Measurements from ENCODE around the gene ATP7B. TPM values are rescaled to one million over a fixed set of nuclear protein-coding genes. Genes with fewer than 3 reads are reported as not detected.
A peak's percentile ranks its signal among the peaks of the same experiment; 100 is the strongest.

ATP7B gene
- total RNA-seq, 1 donor from 2014 or later, result 37.7 TPM

DNA sequence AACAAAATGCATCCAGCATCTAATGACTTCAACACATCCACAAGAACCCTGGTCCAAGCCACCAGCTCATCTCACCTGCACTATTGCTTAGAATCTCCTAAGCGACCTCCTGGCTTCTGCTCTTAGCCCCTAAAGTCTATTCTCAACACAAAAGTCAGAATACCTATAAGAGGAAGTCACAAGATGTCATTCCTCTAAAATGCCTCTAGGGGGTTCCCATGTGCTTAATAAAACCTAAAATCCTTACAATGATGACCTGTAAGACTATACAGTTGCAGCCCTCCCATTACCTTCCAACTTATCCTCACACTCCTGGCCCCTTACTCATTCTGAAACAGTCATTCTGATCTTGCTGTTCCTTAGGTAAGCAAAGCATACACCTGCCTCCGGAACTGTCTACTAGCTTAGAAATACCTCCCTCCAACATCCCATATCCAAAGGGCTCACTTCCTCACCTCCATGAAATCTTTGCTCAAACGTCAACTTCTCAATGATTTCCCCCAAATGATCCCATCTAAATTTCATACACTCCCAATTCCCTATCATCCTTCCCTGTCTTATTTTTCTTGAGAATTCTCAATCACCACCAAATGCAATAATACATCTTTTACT lies 10.0 kb downstream of the ATP7B start:
- no peak for DNase-seq (ENCODE audit: low spot score in 2 of 2)
- Histone ChIP-seq H3K9me3 (no peaks in the 10 kb centered on the region), H3K4me1 (peaks cover 0 to 7% of the 10 kb centered on the region in 2 donors), H3K27ac (no peak overlapping the region), H3K36me3 (no peaks in the 10 kb centered on the region), H3K4me3 (no peak overlapping the region), H3K27me3 (no peaks in the 10 kb centered on the region)
- intact Hi-C loops (cut with DNase I), result no loop called here
- TF ChIP-seq, protein P1, sequence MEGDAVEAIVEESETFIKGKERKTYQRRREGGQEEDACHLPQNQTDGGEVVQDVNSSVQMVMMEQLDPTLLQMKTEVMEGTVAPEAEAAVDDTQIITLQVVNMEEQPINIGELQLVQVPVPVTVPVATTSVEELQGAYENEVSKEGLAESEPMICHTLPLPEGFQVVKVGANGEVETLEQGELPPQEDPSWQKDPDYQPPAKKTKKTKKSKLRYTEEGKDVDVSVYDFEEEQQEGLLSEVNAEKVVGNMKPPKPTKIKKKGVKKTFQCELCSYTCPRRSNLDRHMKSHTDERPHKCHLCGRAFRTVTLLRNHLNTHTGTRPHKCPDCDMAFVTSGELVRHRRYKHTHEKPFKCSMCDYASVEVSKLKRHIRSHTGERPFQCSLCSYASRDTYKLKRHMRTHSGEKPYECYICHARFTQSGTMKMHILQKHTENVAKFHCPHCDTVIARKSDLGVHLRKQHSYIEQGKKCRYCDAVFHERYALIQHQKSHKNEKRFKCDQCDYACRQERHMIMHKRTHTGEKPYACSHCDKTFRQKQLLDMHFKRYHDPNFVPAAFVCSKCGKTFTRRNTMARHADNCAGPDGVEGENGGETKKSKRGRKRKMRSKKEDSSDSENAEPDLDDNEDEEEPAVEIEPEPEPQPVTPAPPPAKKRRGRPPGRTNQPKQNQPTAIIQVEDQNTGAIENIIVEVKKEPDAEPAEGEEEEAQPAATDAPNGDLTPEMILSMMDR (IDR thresholded peaks at IDR 0.05), result peak; percentile 36 to 67 (median 66)

DNA sequence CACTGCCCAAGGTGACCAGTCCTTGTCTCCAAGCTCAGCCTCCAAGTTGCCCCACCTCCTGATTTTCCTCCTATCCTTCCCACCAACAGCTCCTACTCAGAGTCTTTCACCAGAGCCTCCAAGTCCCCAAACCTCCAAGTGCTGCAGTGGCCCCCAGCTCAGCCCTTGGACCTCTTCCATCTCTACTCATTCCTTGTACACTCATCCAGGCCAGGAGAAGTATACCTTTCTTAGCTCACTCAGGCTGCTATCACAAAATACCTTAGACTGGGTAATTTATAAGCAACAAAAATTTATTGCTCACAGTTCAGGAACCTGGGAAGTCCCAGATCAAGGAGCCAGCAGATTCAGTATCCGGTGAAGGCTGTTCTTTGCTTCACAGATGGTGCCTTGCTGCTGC lies 11.3 kb downstream of the ATP7B start:
- TF ChIP-seq, protein P1 (IDR thresholded peaks at IDR 0.05), result no peak
- Histone ChIP-seq H3K9me3 (no peaks in the 10 kb centered on the region), H3K27me3 (no peaks in the 10 kb centered on the region), H3K4me3 (peak overlapping the region in 1 of 2 donors; percentile 24), H3K27ac (no peak overlapping the region), H3K4me1 (peaks cover 3 to 19% of the 10 kb centered on the region in 2 donors), H3K36me3 (no peaks in the 10 kb centered on the region)
- intact Hi-C loops (cut with DNase I), result no loop called here
- DNase-seq (ENCODE audit: low spot score in 2 of 2), result no peak

DNA sequence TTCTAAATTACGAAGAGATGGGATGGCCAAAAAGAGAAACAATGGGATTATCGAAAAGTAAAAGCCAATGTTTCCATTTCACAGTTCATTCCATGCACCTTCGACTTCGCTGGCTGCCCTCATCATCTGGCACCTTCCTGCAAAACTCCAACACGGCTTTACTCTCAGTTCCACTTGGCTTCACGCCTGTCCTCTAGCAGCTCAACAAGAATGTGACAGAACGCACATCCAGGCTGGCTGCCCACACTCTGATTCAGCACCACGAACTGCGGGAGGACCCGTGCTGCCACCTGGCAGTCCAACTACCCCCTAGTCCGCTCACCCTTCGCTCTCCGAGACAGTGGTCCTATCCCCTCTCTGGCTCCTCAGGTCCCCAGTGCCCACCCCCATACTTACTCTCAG lies 11.7 kb downstream of the ATP7B start:
- H3K4me1 ChIP-seq, result peaks cover 3 to 19% of the 10 kb centered on the region in 2 donors
- no peaks in the 10 kb centered on the region for H3K9me3 ChIP-seq
- H3K27me3 ChIP-seq, result no peaks in the 10 kb centered on the region
- TF ChIP-seq, protein P1 (IDR thresholded peaks at IDR 0.05), result no peak
- H3K36me3 ChIP-seq, result no peaks in the 10 kb centered on the region
- H3K27ac ChIP-seq, result no peak overlapping the region
- intact Hi-C loops (cut with DNase I), result no loop called here
- no peak for DNase-seq (ENCODE audit: low spot score in 2 of 2)
- H3K4me3 ChIP-seq, result peak overlapping the region in 1 of 2 donors; percentile 24

DNA sequence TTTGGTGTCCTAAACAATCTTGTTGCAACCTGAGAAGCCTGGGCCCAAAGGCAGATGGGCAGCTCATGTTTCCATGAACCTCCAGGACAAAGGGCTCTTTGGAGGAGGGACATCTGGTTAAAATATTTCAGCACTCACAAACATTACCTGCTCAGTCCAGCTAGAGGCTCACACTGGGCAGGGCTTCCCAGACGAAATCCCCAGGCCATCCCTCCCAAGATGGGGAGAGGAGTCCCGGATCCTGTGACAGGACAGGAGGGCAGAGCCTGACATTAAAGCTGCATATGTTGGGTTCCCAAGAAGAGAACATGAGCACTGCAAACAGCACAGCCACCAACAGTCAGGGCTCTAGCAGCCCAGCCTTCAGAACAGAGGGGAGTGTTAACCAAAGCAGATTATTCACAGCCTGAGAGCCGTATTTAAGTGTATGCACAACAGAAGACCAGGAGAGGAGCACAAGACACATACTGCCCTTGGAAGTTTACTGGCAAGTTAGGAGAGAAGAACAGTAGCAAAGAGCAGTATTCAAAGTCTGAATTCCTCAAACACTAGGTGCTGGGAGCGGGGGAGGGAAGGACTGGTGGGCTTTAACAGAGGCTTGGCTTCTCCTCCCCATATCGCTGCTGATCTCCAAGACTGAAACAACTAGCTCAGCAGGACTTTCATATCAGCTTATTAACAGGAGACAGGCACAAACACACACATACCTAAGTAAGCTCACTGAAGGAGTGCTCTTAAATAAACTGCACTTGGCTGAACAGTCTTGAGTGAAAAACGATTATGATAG lies 12.3 kb downstream of the ATP7B start:
- H3K4me3 ChIP-seq, result no peak overlapping the region

DNA sequence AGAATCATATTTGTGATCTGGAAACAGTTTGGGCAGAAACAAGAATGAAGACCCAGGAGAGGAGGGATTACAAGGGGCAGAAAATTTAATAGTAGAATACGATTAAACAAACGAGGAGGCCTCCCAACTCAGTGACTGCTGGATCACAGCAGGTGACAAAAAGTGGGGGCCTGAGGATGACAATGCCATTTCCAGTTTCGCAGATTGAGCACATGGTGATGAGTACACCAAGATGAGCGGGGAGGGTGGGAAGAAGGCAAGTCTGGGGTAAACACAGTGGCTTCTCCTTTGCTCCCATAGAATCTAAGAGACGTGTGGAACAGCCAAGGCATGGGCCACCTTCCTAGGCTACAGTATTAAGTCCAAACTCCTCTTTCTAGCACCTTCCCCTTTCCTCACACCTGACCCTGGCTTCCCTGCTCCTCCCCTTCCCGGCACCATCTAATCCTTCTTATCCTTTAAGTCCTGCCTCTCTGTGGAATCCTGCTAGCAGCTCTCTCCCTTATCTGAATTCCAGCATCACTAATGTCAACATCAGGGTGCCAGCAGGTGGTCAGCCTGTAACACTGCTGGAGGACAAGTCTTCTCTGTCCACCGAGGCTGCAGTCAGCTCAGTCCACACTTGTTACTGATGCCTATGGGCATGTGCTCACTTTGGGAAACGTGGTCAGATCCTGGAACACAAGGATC lies 13.5 kb downstream of the ATP7B start:
- Histone ChIP-seq H3K4me1 (peaks cover 3 to 19% of the 10 kb centered on the region in 2 donors), H3K36me3 (no peaks in the 10 kb centered on the region), H3K27me3 (no peaks in the 10 kb centered on the region), H3K4me3 (no peak overlapping the region), H3K9me3 (no peaks in the 10 kb centered on the region), H3K27ac (no peak overlapping the region)
- TF ChIP-seq, protein P1 (IDR thresholded peaks at IDR 0.05), result no peak
- intact Hi-C loops (cut with DNase I), result no loop called here
- DNase-seq (ENCODE audit: low spot score in 2 of 2), result no peak

More for the DNA sequence above, 12.3 kb downstream of the ATP7B start:
- intact Hi-C loops (cut with DNase I), result no loop called here
- Histone ChIP-seq H3K27me3 (no peaks in the 10 kb centered on the region), H3K9me3 (no peaks in the 10 kb centered on the region), H3K36me3 (no peaks in the 10 kb centered on the region), H3K4me1 (peaks cover 3 to 19% of the 10 kb centered on the region in 2 donors), H3K27ac (no peak overlapping the region)
- DNase-seq (ENCODE audit: low spot score in 2 of 2), result no peak
- TF ChIP-seq, protein P1 (IDR thresholded peaks at IDR 0.05), result no peak

All from ascending aorta (tissue), 2 donors.